A673 (cell line): ENCODE data around the gene ATP2B2. TPM values are rescaled to one million over a fixed set of nuclear protein-coding genes. Genes with fewer than 3 reads are reported as not detected.

Experiments
- BruUV-seq: library from RNA; stranded (reverse); fragments of 400-500 nt; replicated peaks from 2 replicates; lab custom pipeline; 2021; lab: Mats Ljungman, UMichigan
- CTCF ChIA-PET: fragments of 300-600 bp; sonication (Branson Sonifier 250); formaldehyde crosslinking; loops from one replicate; lab custom pipeline; 2022; ENCODE audit warnings: antibody characterized with exemption; lab: Charles Lee
- POLR2A ChIA-PET: fragments of 300-600 bp; sonication (Branson Sonifier 250); formaldehyde crosslinking; loops from one replicate; lab custom pipeline; 2022; ENCODE audit warnings: antibody characterized with exemption; ENCODE audit not compliant: low non-redundant PET; lab: Charles Lee
- DNase-seq: peaks from one replicate; pipeline ENCODE4 v3.0.0-alpha.2; 2015; ENCODE audit warnings: low spot score
- H3K27ac ChIP-seq: fragments of 200-600 bp; sonication (generic); 2 replicates; pipeline ENCODE4 v1.5.1; 2016; ENCODE audit warnings: mixed run types, low read depth, mild to moderate bottlenecking, mixed read lengths, antibody characterized with exemption, low read length; ENCODE audit not compliant: poor library complexity, severe bottlenecking
- H3K27me3 ChIP-seq: fragments of 200-600 bp; sonication (generic); replicated peaks from 2 replicates; pipeline ENCODE4 v1.6.1; 2017; ENCODE audit warnings: mixed run types, low read depth, mild to moderate bottlenecking, mixed read lengths, antibody characterized with exemption, low read length; ENCODE audit not compliant: insufficient read depth, poor library complexity
- H3K36me3 ChIP-seq: fragments of 200-600 bp; sonication (generic); 2 replicates; pipeline ENCODE4 v1.6.1; 2016; ENCODE audit warnings: mixed run types, mild to moderate bottlenecking, mixed read lengths, antibody characterized with exemption, low read length; ENCODE audit not compliant: insufficient read depth, poor library complexity, severe bottlenecking
- H3K4me1 ChIP-seq: fragments of 200-600 bp; sonication (generic); 2 replicates; pipeline ENCODE4 v1.6.1; 2017; ENCODE audit warnings: mixed run types, mild to moderate bottlenecking, mixed read lengths, antibody characterized with exemption, low read length; ENCODE audit not compliant: insufficient read depth, poor library complexity, severe bottlenecking
- H3K4me3 ChIP-seq: fragments of 200-600 bp; sonication (generic); 2 replicates; pipeline ENCODE4 v1.5.1; 2016; ENCODE audit warnings: low read depth, mixed run types, mild to moderate bottlenecking, mixed read lengths, low read length; ENCODE audit not compliant: poor library complexity, severe bottlenecking
- H3K9me3 ChIP-seq: fragments of 200-600 bp; sonication (generic); 2 replicates; pipeline ENCODE4 v1.6.1; 2016; ENCODE audit warnings: mixed run types, low read depth, mild to moderate bottlenecking, mixed read lengths, antibody characterized with exemption, low read length; ENCODE audit not compliant: poor library complexity, severe bottlenecking
- CTCF ChIP-seq: fragments of 300-800, 200-600 bp; sonication (generic); conservative IDR thresholded peaks from 2 replicates; pipeline ENCODE4 v1.5.1; 2017; ENCODE audit warnings: low read depth, mild to moderate bottlenecking, antibody characterized with exemption, low read length, moderate library complexity, mixed read lengths
- EZH2 ChIP-seq: fragments of 200-600 bp; sonication (generic); IDR thresholded peaks from 2 replicates; pipeline ENCODE4 v1.6.1; 2017; ENCODE audit warnings: borderline replicate concordance, low read depth, mild to moderate bottlenecking, mixed read lengths, antibody characterized with exemption, low read length; ENCODE audit not compliant: poor library complexity, severe bottlenecking
- intact Hi-C: fragments of 100-400 bp; cut with micrococcal nuclease; formaldehyde crosslinking; loops from one replicate; pipeline ENCODE4 v1.10.0; 2022; ENCODE audit not compliant: unreplicated experiment
- total RNA-seq: library from RNA; stranded (reverse); gene quantifications from 2 replicates; pipeline ENCODE4 v1.2.3, GENCODE V29; 2021

The ATP2B2 gene
- total RNA-seq, 1 experiment from 2014 or later: 0.17 TPM

- Histone ChIP-seq H3K27me3 (peaks cover 23% of the 10 kb centered on the region), H3K4me1 (no peaks in the 10 kb centered on the region), H3K27ac (no peak overlapping the region), H3K9me3 (no peaks in the 10 kb centered on the region), H3K4me3 (no peak overlapping the region), H3K36me3 (no peaks in the 10 kb centered on the region)
- no peak for DNase-seq
- intact Hi-C loops: no loop called here
- POLR2A ChIA-PET: no interaction called here
- BruUV-seq: no TSS peak
- TF ChIP-seq CTCF: no peak
- no peak for TF ChIP-seq EZH2
- CTCF ChIA-PET: no interaction called here
These were observed 25.6 kb upstream of the ATP2B2 start for GRCh38 chr3:10531031-10531430.

GRCh38 chr3:10530241-10530640, 24.9 kb upstream of the ATP2B2 start:
- Histone ChIP-seq H3K36me3 (no peaks in the 10 kb centered on the region), H3K4me3 (no peak overlapping the region), H3K27ac (no peak overlapping the region), H3K9me3 (no peaks in the 10 kb centered on the region), H3K27me3 (peaks cover 23% of the 10 kb centered on the region), H3K4me1 (no peaks in the 10 kb centered on the region)
- no peak for DNase-seq
- intact Hi-C loops: no loop called here
- ChIA-PET POLR2A (no interaction called here), CTCF (no interaction called here)
- BruUV-seq: no TSS peak
- no peak for TF ChIP-seq CTCF
- no peak for TF ChIP-seq EZH2

- TF ChIP-seq EZH2 (no peak), CTCF (no peak)
- peaks cover 26% of the 10 kb centered on the region for H3K27me3 ChIP-seq
- ChIA-PET POLR2A (no interaction called here), CTCF (no interaction called here)
- H3K36me3 ChIP-seq: no peaks in the 10 kb centered on the region
- no peak for DNase-seq
- H3K4me3 ChIP-seq: no peak overlapping the region
- no peak overlapping the region for H3K27ac ChIP-seq
- intact Hi-C loops: no loop called here
- H3K4me1 ChIP-seq: no peaks in the 10 kb centered on the region
- no TSS peak for BruUV-seq
- H3K9me3 ChIP-seq: no peaks in the 10 kb centered on the region
These were observed 24.4 kb upstream of the ATP2B2 start for GRCh38 chr3:10529809-10530208.
